Measurements from ENCODE around the gene SMC6.

DNA sequence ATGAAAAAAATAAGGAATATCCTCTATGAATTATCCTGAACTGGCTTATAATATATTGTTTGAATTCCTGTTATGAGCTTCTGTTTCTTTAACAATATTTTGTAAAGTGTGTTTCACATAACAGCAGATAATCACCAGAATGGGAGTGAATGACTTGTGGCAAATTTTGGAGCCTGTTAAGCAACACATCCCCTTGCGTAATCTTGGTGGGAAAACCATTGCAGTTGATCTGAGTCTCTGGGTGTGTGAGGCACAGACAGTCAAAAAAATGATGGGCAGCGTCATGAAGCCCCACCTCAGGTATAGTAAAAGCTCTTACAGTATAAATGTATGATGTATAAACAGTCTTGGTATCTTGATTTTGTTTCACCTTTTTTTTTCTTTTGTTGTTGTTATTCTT lies 6.2 kb upstream of the SMC6 start:
- TF ChIP-seq, protein P1, sequence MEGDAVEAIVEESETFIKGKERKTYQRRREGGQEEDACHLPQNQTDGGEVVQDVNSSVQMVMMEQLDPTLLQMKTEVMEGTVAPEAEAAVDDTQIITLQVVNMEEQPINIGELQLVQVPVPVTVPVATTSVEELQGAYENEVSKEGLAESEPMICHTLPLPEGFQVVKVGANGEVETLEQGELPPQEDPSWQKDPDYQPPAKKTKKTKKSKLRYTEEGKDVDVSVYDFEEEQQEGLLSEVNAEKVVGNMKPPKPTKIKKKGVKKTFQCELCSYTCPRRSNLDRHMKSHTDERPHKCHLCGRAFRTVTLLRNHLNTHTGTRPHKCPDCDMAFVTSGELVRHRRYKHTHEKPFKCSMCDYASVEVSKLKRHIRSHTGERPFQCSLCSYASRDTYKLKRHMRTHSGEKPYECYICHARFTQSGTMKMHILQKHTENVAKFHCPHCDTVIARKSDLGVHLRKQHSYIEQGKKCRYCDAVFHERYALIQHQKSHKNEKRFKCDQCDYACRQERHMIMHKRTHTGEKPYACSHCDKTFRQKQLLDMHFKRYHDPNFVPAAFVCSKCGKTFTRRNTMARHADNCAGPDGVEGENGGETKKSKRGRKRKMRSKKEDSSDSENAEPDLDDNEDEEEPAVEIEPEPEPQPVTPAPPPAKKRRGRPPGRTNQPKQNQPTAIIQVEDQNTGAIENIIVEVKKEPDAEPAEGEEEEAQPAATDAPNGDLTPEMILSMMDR (IDR thresholded peaks at IDR 0.05) = no peak
- TF ChIP-seq, protein P2, sequence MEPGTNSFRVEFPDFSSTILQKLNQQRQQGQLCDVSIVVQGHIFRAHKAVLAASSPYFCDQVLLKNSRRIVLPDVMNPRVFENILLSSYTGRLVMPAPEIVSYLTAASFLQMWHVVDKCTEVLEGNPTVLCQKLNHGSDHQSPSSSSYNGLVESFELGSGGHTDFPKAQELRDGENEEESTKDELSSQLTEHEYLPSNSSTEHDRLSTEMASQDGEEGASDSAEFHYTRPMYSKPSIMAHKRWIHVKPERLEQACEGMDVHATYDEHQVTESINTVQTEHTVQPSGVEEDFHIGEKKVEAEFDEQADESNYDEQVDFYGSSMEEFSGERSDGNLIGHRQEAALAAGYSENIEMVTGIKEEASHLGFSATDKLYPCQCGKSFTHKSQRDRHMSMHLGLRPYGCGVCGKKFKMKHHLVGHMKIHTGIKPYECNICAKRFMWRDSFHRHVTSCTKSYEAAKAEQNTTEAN (CRISPR knock-in tag; IDR thresholded peaks at IDR 0.05) = no peak
- TF ChIP-seq ZNF671 (CRISPR knock-in tag; IDR thresholded peaks at IDR 0.05) (no peak), NR3C1 (CRISPR knock-in tag; conservative IDR thresholded peaks at IDR 0.05; ENCODE audit: low read depth) (no peak), TEAD4 (CRISPR knock-in tag; IDR thresholded peaks at IDR 0.05) (no peak), FOXP1 (CRISPR knock-in tag; IDR thresholded peaks at IDR 0.05; ENCODE audit: borderline replicate concordance) (no peak), ESRRA (CRISPR knock-in tag; IDR thresholded peaks at IDR 0.05; ENCODE audit: borderline replicate concordance) (no peak), KAT7 (CRISPR knock-in tag; IDR thresholded peaks at IDR 0.05; ENCODE audit: borderline replicate concordance) (no peak), ZNF138 (CRISPR knock-in tag; conservative IDR thresholded peaks at IDR 0.05) (no peak)
- TF ChIP-seq, protein P3, sequence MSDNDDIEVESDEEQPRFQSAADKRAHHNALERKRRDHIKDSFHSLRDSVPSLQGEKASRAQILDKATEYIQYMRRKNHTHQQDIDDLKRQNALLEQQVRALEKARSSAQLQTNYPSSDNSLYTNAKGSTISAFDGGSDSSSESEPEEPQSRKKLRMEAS (CRISPR knock-in tag; IDR thresholded peaks at IDR 0.05) = no peak
- TF ChIP-seq, protein P4, sequence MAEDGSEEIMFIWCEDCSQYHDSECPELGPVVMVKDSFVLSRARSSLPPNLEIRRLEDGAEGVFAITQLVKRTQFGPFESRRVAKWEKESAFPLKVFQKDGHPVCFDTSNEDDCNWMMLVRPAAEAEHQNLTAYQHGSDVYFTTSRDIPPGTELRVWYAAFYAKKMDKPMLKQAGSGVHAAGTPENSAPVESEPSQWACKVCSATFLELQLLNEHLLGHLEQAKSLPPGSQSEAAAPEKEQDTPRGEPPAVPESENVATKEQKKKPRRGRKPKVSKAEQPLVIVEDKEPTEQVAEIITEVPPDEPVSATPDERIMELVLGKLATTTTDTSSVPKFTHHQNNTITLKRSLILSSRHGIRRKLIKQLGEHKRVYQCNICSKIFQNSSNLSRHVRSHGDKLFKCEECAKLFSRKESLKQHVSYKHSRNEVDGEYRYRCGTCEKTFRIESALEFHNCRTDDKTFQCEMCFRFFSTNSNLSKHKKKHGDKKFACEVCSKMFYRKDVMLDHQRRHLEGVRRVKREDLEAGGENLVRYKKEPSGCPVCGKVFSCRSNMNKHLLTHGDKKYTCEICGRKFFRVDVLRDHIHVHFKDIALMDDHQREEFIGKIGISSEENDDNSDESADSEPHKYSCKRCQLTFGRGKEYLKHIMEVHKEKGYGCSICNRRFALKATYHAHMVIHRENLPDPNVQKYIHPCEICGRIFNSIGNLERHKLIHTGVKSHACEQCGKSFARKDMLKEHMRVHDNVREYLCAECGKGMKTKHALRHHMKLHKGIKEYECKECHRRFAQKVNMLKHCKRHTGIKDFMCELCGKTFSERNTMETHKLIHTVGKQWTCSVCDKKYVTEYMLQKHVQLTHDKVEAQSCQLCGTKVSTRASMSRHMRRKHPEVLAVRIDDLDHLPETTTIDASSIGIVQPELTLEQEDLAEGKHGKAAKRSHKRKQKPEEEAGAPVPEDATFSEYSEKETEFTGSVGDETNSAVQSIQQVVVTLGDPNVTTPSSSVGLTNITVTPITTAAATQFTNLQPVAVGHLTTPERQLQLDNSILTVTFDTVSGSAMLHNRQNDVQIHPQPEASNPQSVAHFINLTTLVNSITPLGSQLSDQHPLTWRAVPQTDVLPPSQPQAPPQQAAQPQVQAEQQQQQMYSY (CRISPR knock-in tag; IDR thresholded peaks at IDR 0.05) = no peak
